ENCODE results near the gene DOCK4.

DOCK4 gene

GRCh38 chr7:111758332-111758731, 447.9 kb downstream of the DOCK4 start:
- Histone ChIP-seq H3K36me3 (ENCODE audit: control insufficient read depth, insufficient read depth, low read length) (peaks cover 8% of the 10 kb centered on the region; the same call in 1 of the 2 replicates), H3K4me1 (ENCODE audit: control insufficient read depth, insufficient read depth, low read length) (peaks cover 13% of the 10 kb centered on the region; the same call in 1 of the 2 replicates), H3K4me3 (ENCODE audit: low read depth, low read length) (no peak overlapping the region), H3K9ac (ENCODE audit: low read length) (no peak overlapping the region), H3K9me3 (ENCODE audit: control insufficient read depth, insufficient read depth, low read depth, low read length) (no peaks in the 10 kb centered on the region), H3K27me3 (ENCODE audit: control insufficient read depth, insufficient read depth, low read length) (no peaks in the 10 kb centered on the region), H3K27ac (ENCODE audit: low read depth, low read length) (no peak overlapping the region)

DNA sequence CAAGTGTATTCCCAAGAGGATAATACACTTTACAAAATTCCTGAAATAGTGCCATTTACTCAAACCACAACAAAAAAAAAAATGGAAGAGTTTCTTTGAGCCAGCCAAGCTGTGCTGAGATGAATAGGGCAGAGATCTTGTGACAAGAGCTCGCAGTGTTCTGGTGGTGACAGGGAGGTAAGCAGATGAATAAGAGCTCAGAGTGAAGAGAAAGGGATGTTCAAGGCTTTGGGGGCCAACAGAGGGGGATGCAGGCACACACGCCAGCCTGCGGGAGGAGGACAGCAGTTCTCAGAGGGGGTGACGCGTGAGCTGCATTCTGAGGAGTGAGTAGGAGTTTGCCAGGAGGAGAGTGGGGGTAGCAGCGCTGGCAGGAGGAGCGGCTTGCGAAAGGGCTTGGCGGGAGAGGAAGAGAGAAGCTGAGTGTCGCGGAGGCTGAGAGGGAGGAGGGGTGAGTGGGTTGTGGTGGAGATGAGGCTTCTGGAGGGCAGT, 449.5 kb downstream of the DOCK4 start:
- H3K4me1 ChIP-seq (ENCODE audit: control insufficient read depth, insufficient read depth, low read length), result peaks cover 13% of the 10 kb centered on the region; the same call in 1 of the 2 replicates
- no peak overlapping the region for H3K9ac ChIP-seq (ENCODE audit: low read length)
- peaks cover 8% of the 10 kb centered on the region; the same call in 1 of the 2 replicates for H3K36me3 ChIP-seq (ENCODE audit: control insufficient read depth, insufficient read depth, low read length)
- H3K27me3 ChIP-seq (ENCODE audit: control insufficient read depth, insufficient read depth, low read length), result no peaks in the 10 kb centered on the region
- H3K4me3 ChIP-seq (ENCODE audit: low read depth, low read length), result peak overlapping the region; percentile 4; the same call in 1 of the 2 replicates
- H3K27ac ChIP-seq (ENCODE audit: low read depth, low read length), result no peak overlapping the region
- H3K9me3 ChIP-seq (ENCODE audit: control insufficient read depth, insufficient read depth, low read depth, low read length), result no peaks in the 10 kb centered on the region

DNA sequence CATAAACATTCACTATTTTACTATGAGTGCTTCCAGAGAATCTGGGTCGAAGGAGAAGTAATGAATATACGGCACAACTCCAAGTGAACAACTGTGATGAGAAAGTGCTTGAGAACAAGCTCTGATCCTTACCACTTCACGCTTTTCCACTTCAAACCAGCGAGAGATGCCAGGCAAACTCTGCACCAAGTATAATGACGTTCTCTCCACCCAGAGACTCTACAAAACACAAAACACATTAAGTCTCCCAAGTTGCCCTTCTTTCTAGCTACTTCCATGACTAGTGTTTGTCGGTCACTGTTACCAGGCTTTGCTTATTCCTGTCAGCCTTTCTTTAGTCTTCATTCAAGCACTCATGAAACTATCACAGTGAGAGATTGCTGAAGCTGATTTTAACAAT, 450.8 kb downstream of the DOCK4 start:
- H3K27ac ChIP-seq (ENCODE audit: low read depth, low read length), result no peak overlapping the region
- no peaks in the 10 kb centered on the region for H3K9me3 ChIP-seq (ENCODE audit: control insufficient read depth, insufficient read depth, low read depth, low read length)
- H3K9ac ChIP-seq (ENCODE audit: low read length), result no peak overlapping the region
- peaks cover 13% of the 10 kb centered on the region; the same call in 1 of the 2 replicates for H3K4me1 ChIP-seq (ENCODE audit: control insufficient read depth, insufficient read depth, low read length)
- no peaks in the 10 kb centered on the region for H3K27me3 ChIP-seq (ENCODE audit: control insufficient read depth, insufficient read depth, low read length)
- no peak overlapping the region for H3K4me3 ChIP-seq (ENCODE audit: low read depth, low read length)
- peaks cover 8% of the 10 kb centered on the region; the same call in 1 of the 2 replicates for H3K36me3 ChIP-seq (ENCODE audit: control insufficient read depth, insufficient read depth, low read length)

GRCh38 chr7:111753968-111754367, 452.2 kb downstream of the DOCK4 start:
- Histone ChIP-seq H3K4me1 (ENCODE audit: control insufficient read depth, insufficient read depth, low read length) (peaks cover 13% of the 10 kb centered on the region; the same call in 1 of the 2 replicates), H3K27ac (ENCODE audit: low read depth, low read length) (no peak overlapping the region), H3K9ac (ENCODE audit: low read length) (no peak overlapping the region), H3K27me3 (ENCODE audit: control insufficient read depth, insufficient read depth, low read length) (no peaks in the 10 kb centered on the region), H3K4me3 (ENCODE audit: low read depth, low read length) (no peak overlapping the region), H3K9me3 (ENCODE audit: control insufficient read depth, insufficient read depth, low read depth, low read length) (no peaks in the 10 kb centered on the region), H3K36me3 (ENCODE audit: control insufficient read depth, insufficient read depth, low read length) (peaks cover 7% of the 10 kb centered on the region; the same call in 1 of the 2 replicates)

DNA sequence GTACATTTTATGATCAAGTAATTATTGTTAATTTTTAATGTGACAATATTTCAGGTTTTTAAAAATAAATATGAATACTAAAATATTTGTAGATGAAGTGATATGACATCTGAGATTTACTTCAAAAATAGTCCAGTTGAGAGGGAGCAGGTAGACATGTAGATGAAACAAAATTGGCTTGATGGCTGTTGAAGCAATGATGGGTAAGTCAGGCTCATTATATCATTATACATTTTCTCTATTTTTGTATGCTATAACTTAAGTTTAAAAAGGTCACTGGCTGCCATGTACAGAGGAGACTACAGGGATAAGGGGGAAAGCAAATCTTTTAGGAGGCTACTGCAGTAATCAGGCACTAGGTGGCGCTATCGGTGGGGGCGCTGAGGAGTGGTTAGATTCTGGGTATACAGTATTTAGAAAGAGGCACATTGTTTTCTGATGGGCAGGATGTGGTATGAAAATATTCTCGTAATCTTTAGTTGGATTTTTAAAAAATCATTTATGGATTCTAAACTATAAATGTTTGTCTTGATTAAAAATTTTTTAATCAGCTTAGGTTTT, 454.1 kb downstream of the DOCK4 start:
- H3K27ac ChIP-seq (ENCODE audit: low read depth, low read length), result no peak overlapping the region
- H3K4me1 ChIP-seq (ENCODE audit: control insufficient read depth, insufficient read depth, low read length), result peaks cover 7% of the 10 kb centered on the region; the same call in 1 of the 2 replicates
- H3K27me3 ChIP-seq (ENCODE audit: control insufficient read depth, insufficient read depth, low read length), result no peaks in the 10 kb centered on the region
- H3K36me3 ChIP-seq (ENCODE audit: control insufficient read depth, insufficient read depth, low read length), result no peaks in the 10 kb centered on the region
- no peaks in the 10 kb centered on the region for H3K9me3 ChIP-seq (ENCODE audit: control insufficient read depth, insufficient read depth, low read depth, low read length)
- no peak overlapping the region for H3K9ac ChIP-seq (ENCODE audit: low read length)
- no peak overlapping the region for H3K4me3 ChIP-seq (ENCODE audit: low read depth, low read length)

DNA sequence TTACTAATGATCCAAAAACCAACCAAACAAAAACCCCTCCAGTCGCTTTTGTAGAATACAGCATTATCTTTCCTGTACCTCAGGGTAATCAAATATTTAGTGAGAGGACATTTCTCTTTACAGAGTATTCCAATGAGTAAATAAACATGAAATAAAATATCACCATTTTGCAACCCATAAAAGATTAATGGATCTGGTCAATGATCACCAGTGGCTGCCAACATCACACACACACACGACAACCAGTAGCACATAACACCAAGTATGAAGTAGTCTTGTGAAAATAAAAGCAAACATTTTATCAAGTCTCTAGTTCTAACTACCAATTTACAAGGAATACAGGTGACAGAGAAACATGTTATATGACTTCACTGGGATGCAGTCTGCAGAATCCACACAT, 455.3 kb downstream of the DOCK4 start:
- H3K9me3 ChIP-seq (ENCODE audit: control insufficient read depth, insufficient read depth, low read depth, low read length), result no peaks in the 10 kb centered on the region
- no peak overlapping the region for H3K27ac ChIP-seq (ENCODE audit: low read depth, low read length)
- no peak overlapping the region for H3K4me3 ChIP-seq (ENCODE audit: low read depth, low read length)
- no peaks in the 10 kb centered on the region for H3K4me1 ChIP-seq (ENCODE audit: control insufficient read depth, insufficient read depth, low read length)
- H3K9ac ChIP-seq (ENCODE audit: low read length), result no peak overlapping the region
- H3K27me3 ChIP-seq (ENCODE audit: control insufficient read depth, insufficient read depth, low read length), result no peaks in the 10 kb centered on the region
- H3K36me3 ChIP-seq (ENCODE audit: control insufficient read depth, insufficient read depth, low read length), result no peaks in the 10 kb centered on the region

DNA sequence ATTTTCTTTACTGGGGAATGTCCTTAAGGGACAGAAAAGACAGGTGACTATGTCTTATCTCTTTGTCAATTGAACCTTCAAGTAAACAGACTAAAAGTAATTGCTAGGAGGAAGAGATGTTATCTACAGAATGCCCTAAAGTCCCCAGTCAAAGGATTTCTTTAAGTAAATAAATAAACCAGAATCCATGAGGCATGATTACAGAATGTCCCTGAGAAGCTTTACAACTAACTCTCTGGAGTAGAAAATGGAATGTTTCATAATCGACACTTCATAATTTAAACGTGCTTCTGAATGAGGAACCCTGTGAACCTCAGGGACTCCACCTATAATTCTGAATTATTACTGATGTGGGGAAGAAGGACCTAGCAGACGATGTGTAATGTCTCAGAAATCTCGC, 456.0 kb downstream of the DOCK4 start:
- Histone ChIP-seq H3K4me3 (ENCODE audit: low read depth, low read length) (no peak overlapping the region), H3K9ac (ENCODE audit: low read length) (no peak overlapping the region), H3K4me1 (ENCODE audit: control insufficient read depth, insufficient read depth, low read length) (no peaks in the 10 kb centered on the region), H3K36me3 (ENCODE audit: control insufficient read depth, insufficient read depth, low read length) (no peaks in the 10 kb centered on the region), H3K27me3 (ENCODE audit: control insufficient read depth, insufficient read depth, low read length) (no peaks in the 10 kb centered on the region), H3K27ac (ENCODE audit: low read depth, low read length) (no peak overlapping the region), H3K9me3 (ENCODE audit: control insufficient read depth, insufficient read depth, low read depth, low read length) (no peaks in the 10 kb centered on the region)

GRCh38 chr7:111749625-111750024, 456.6 kb downstream of the DOCK4 start:
- Histone ChIP-seq H3K4me1 (ENCODE audit: control insufficient read depth, insufficient read depth, low read length) (no peaks in the 10 kb centered on the region), H3K27ac (ENCODE audit: low read depth, low read length) (no peak overlapping the region), H3K9me3 (ENCODE audit: control insufficient read depth, insufficient read depth, low read depth, low read length) (no peaks in the 10 kb centered on the region), H3K27me3 (ENCODE audit: control insufficient read depth, insufficient read depth, low read length) (no peaks in the 10 kb centered on the region), H3K4me3 (ENCODE audit: low read depth, low read length) (no peak overlapping the region), H3K9ac (ENCODE audit: low read length) (no peak overlapping the region), H3K36me3 (ENCODE audit: control insufficient read depth, insufficient read depth, low read length) (peaks cover 3% of the 10 kb centered on the region; the same call in 1 of the 2 replicates)

GRCh38 chr7:111747718-111748117, 458.5 kb downstream of the DOCK4 start:
- H3K27ac ChIP-seq (ENCODE audit: low read depth, low read length), result no peak overlapping the region
- no peaks in the 10 kb centered on the region for H3K27me3 ChIP-seq (ENCODE audit: control insufficient read depth, insufficient read depth, low read length)
- H3K9ac ChIP-seq (ENCODE audit: low read length), result no peak overlapping the region
- H3K36me3 ChIP-seq (ENCODE audit: control insufficient read depth, insufficient read depth, low read length), result peaks cover 5% of the 10 kb centered on the region; the same call in 1 of the 2 replicates
- H3K9me3 ChIP-seq (ENCODE audit: control insufficient read depth, insufficient read depth, low read depth, low read length), result no peaks in the 10 kb centered on the region
- peaks cover 7% of the 10 kb centered on the region; the same call in 1 of the 2 replicates for H3K4me1 ChIP-seq (ENCODE audit: control insufficient read depth, insufficient read depth, low read length)
- no peak overlapping the region for H3K4me3 ChIP-seq (ENCODE audit: low read depth, low read length)

- Histone ChIP-seq H3K9me3 (ENCODE audit: control insufficient read depth, insufficient read depth, low read depth, low read length) (no peaks in the 10 kb centered on the region), H3K9ac (ENCODE audit: low read length) (no peak overlapping the region), H3K4me3 (ENCODE audit: low read depth, low read length) (no peak overlapping the region), H3K4me1 (ENCODE audit: control insufficient read depth, insufficient read depth, low read length) (peaks cover 10% of the 10 kb centered on the region; the same call in 1 of the 2 replicates), H3K27me3 (ENCODE audit: control insufficient read depth, insufficient read depth, low read length) (no peaks in the 10 kb centered on the region), H3K36me3 (ENCODE audit: control insufficient read depth, insufficient read depth, low read length) (peaks cover 5% of the 10 kb centered on the region; the same call in 1 of the 2 replicates), H3K27ac (ENCODE audit: low read depth, low read length) (no peak overlapping the region)
These were observed 459.2 kb downstream of the DOCK4 start for GRCh38 chr7:111746950-111747349.

- Histone ChIP-seq H3K36me3 (ENCODE audit: control insufficient read depth, insufficient read depth, low read length) (peaks cover 6% of the 10 kb centered on the region; the same call in 1 of the 2 replicates), H3K4me1 (ENCODE audit: control insufficient read depth, insufficient read depth, low read length) (peaks cover 11% of the 10 kb centered on the region; the same call in 1 of the 2 replicates), H3K9ac (ENCODE audit: low read length) (no peak overlapping the region), H3K27ac (ENCODE audit: low read depth, low read length) (no peak overlapping the region), H3K4me3 (ENCODE audit: low read depth, low read length) (no peak overlapping the region), H3K27me3 (ENCODE audit: control insufficient read depth, insufficient read depth, low read length) (no peaks in the 10 kb centered on the region), H3K9me3 (ENCODE audit: control insufficient read depth, insufficient read depth, low read depth, low read length) (no peaks in the 10 kb centered on the region)
These were observed 461.6 kb downstream of the DOCK4 start for GRCh38 chr7:111744501-111745155.
